Inflammatory macrophage treated with lipopolysaccharide for 1 hour (primary cell): Measurements from ENCODE around the gene PDE1A.
"Not testable (repeated sequence)": the region's sequence is repeated elsewhere in the genome, so short reads cannot be mapped to it uniquely, and the experiment has no call there.

Experiments
- DNase-seq, 2 donors: peaks; one replicate each; pipeline ENCODE4 v3.0.0-alpha.2; 2020 to 2022

Gene PDE1A

DNA sequence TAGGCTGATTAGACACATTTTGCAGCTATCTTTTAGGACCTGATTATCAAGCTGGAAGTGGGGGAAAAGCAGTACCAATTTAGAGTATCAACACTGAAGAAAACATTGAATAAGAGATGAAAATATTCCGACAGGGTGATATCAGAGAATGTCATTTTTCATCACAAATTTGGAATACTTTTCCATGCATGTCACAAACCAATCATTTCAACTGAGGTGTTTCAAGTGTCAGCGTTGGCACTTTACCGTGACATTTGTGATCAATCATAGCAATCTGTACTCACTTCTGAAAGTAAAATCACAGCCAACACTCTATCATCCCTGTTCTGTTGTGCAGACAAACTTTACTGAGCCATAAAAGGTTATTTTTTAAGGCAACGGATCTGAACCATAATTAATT, 75.4 kb downstream of the PDE1A start:
- DNase-seq = no peak

DNA sequence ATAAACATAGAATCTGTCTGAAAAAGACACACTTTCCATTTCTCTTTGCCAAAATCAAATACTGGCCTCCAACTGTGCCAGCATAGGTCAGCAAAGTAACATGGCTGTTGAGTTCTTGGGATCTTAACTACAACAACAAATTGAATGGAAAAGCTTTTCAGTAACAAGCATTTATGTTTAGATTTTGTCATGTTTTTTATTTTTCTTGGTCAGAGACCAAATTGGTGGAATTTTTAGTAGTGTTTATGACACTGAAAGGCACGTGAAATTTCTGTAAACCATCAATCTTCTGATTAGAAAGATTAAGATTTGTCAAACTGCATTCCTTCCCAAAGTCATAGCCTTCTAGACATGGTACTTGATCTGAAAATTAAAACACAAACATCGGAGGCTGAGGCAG, 77.6 kb downstream of the PDE1A start:
- no peak for DNase-seq

DNA sequence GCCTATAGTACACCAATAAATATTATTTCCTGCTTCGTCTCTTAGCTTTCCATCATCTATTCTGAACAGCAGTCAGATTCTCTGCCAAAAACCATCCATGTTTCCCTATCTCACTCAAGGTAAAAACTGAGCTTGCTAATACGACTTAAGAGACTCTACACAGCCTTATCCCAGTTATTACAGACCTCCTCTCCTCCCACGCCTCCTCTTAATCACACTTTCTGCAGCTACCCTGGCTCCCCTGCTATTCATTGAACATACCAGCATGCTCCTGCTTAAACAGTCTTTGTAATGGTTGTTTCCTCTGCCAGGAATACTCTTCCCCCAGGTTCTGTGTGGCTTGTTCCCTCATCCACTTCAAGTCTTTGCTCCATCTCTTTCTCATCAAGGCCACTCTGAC, 81.5 kb downstream of the PDE1A start:
- DNase-seq = no peak

DNA sequence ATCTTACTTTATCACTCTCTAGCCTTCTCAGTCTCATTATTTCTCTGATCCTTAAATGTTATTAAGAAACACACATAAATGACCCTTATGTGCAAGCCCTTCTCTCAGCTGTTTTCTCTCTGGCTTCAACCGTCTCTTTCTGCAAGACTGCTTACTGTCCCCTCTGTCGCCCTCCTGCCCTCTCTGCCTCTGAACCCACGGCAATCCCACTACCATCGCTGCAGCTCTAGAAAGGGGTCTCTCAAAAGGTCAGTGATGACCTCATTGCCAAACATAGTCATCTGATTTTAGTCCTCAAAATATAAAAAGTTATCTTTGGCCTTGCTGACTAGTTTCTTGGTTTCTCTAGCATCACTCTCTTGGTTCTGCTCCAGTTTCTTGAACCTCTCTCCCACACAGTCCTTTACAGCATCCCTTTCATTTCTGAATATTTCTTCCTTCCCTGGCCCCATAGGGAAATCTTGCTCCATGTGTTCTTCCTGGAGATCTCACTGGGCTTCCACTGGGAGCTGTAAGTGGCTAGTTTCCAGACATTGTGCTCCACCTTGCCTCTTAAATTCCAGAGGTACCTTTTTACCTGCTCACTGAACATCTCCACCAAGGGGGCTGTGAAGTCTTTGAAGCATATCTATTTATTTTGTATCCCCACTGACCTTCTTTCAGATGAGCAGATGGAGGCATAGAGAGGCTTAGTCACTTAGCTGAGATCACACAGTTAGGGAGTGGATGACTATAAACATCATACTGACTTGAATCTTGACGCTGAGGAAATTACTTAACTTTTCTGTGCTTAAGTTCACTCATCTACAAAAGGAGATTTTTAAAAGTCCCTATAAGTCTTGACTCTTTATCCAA, 96.2 kb downstream of the PDE1A start:
- no peak for DNase-seq

DNA sequence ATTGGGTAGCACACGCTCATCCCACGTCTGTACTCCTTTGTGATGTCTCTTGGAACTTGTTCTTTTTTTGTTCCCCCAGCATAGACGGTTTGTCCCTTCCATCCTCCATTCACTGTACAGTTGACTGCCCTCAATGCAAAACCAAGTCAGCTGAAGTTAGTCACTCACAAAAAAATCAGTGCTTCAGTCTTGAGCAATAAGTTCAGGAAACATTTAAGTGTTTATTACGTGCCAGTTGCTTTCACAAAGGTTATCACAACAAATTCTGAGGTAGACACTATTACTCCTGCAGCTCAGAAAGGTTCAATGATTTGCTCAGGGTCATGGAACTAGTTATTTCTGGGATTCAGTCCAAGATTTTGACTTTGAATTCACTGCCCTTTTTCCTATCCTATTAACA, 102.2 kb downstream of the PDE1A start:
- DNase-seq = no peak

DNA sequence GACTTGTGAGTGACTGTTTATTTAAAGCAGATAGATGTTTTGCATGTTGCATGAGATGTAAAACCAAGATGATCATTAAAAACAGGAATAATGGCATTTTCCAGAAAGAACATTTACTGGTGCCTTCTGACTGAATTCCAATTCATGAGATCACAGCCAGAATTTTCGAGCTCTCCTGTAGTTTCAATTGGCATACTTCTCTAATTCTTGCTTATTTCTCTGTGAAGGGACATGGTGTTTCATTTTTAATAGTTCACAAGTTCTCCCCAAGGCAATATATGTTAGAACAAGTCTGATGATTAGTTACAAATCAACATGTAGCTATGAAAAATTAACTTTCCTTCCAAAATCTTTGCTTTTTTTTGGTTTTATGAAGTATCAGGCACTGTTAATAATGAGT, 105.7 kb downstream of the PDE1A start:
- no peak for DNase-seq

DNA sequence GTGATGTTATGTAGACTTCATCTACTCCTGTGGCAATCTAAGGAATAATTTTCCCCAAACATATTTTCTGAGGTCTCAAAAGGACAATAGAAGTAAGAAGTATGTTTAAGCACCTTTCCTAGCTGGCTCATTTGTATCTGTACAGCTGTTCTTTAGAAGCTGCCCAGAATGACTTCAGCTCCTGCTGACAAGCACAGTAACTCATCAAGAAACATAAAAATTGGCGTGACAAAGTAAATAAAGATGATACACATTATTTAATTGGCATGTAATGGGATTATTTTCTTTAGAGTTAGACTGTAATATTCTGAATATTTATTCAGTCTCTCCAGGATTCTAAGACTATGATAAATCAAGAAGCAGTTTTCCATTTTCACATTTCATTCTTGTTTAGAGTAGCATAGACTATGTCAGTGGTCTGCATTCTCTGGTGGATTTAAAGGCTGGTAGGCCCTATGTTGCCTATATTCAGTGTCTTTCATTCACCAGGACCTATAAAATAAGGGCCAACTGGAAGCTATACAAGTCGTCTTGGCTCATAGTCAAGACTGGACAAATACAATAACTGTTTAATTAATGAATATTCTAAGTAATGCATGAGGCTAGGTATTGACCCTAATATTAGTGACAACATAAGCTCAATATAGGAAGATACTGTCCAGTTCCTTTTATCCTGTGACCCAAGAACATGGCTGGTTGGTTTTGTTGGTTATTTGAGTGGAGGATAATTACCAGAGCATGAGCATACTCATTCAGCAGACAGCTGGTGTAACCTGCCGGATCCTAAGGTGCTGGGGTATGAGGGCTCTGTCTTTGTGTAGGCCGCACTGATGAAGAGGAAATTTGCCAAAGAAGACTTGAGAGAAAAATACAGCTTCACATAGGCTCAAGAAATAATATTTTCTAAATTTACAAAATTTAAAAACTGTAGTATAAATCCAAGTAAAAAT, 107.0 kb downstream of the PDE1A start:
- no peak for DNase-seq

DNA sequence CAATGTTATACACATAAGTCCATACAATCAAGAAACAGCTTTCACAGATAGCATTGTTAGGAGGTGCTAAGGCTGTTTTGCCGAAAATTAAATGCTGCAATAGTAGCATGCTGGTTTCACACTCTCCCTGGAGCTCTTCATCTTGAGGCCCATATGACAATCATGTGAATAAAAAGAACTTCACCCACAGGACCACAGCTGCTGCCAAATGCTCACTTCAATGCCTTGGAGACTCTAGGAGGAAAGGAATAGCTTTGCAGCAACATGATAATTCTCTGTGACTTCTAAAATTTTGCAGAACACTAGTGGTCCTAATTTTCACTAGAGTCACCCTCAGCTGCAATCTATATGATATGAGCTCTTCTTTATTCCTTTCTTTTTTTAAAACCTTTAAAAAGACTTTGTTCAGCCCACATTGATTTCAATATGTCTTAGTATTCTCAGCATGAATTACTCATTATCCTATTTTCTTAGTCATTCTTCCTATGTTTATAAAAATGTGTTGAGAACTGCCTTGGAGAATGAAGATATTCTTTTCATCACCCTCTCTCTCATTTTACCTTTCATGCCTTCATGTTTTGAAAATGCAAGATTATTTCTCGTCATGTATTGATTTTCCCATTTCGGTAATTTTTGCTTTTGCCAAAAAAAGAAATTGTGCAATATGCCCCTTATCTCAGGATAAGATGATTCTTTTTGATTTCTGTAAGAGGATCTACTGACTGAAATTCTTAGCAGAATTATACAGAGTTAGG, 108.2 kb downstream of the PDE1A start:
- no peak for DNase-seq

DNA sequence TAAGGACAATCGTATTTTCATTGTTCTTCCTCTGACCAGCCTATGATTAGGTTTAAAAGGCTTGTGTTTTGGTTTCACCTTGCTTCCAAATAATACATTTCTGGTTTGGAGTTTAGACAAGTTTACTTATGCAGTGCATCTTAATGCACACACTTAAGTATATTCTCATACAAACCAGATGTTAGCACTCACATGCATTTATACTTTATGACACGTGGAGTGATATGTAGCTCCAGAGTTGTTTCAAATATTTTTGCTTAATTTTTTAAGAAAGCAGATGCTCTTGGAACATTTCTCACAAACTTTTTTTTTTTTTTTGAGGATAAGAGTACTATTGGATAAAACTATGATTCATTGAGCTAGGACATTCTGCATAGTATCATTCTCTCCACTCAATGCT, 109.9 kb downstream of the PDE1A start:
- no peak for DNase-seq

DNA sequence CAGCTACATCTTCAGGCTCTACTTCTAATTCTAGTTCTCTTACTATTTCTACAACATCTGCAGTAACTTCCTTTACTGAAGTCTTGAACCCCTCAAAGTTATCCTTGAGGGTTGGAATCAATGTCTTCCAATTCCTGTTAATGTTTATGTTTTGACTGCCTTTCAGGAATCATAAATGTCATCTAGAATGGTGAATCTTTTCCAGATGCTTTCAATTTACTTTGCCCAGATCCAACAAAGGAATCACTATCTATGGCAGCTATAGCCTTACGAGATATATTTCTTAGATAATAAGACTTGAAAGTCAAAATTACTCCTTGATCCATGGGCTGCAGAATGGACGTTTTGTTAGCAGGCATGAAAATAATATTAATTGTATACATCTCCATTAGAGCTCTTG, 123.9 kb downstream of the PDE1A start:
- DNase-seq = no peak

DNA sequence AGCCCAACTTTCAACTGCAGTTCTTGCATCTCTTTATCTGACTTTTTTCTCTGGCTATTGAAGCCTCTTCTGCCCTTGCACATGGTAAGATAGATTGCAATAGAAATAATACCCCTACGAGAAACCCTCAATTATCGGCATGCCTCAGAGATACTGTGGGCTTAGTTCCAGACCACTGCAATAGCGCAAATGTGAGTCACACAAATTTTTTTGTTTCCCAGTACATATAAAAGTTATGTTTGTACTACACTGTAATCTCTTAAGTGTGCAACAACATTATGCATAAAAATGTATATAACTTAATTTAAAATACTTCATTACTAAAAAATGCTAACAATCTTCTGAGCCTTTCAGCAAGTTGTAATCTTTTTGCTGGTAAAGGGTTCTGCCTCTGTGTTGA, 124.7 kb downstream of the PDE1A start:
- DNase-seq = no peak

DNA sequence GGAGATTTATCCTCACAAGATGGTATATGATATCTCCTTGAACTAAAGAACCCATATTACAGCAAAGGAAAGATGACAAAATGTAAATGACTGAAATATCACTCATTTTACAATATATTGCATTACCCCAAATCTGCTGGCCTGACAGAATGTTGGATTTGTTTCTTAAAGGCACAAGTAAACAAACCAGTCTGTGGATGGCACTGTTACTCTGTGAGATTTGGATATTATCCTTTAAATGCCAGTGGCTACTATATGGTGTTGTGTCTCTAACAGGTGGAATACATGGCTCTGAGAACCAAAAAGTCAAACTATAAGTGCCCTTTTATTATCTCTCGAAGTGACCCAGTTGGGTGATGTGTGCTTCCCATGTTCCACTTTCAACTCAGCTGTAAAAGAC, 125.7 kb downstream of the PDE1A start:
- DNase-seq = no peak

DNA sequence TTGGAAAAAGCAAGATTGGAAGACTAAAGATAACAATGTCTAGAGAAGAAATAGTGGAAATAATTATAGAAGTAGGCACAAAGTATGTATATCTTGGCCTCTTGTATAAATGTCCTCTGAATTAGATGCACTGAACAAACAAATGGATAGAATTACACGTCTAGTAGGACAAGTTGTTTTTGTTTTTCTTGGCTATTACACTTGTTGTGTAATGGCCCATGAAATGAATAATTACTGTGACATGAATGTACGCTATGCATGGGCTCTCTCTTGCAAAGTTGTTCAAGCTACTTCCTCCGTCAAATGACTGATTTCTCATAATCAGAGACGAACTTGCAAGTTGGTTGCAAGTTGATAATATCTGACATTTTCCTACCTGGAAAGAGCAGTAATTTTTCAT, 126.2 kb downstream of the PDE1A start:
- DNase-seq = no peak

DNA sequence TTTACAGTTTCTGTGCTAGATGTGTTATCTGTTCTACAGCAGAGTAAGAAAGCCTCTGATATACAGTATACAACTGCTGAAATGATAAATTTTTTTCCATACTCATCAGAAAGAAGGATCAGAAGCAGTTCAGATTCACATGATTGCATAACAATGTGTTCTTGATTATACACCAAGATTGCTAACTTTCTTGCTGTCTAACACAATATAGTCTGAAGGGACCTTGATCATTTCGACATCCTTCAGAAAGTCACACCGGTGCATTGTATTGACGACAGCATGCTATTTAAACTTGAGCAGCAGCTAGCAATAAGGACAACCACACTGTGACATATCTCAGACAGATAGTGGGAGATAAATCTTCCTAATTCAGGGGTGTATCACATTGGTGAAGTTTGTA, 127.2 kb downstream of the PDE1A start:
- no peak for DNase-seq

DNA sequence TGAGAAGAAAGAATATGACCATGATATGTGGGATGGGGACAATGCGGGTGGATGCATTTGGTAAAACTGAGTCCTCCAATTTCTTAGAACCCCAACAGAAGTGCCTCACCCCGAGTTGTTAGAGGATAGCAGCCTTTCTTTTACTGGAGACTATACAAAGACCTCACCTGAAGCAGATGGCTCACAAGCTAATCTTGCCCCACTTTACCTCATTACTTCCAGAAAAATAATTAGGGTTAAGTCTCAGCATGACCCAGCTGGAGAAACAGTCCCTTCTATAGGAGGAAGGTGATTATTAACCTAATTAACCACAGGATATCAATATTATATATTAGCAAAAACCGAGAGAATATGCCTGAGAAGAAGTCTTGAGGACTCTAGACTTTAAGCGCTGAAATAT, 128.4 kb downstream of the PDE1A start:
- DNase-seq = no peak

DNA sequence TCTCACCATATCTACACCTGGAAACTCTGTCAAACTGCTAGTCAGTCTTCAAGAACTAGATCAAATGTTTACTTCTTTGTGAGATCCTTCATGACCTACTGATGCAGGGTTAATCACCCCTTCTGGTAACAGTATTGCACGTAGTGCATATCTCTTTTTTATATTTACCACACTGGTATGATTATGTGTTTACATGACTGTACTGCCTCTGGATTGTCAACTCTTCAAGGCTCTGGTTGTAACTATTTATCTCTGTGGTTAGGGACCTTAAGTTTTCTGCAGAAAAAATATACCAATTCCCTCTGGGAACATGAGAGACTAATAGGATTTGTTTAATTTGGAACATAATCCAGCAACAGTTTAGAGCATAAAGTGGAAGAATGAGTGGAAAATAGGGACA, 135.5 kb downstream of the PDE1A start:
- DNase-seq = no peak

DNA sequence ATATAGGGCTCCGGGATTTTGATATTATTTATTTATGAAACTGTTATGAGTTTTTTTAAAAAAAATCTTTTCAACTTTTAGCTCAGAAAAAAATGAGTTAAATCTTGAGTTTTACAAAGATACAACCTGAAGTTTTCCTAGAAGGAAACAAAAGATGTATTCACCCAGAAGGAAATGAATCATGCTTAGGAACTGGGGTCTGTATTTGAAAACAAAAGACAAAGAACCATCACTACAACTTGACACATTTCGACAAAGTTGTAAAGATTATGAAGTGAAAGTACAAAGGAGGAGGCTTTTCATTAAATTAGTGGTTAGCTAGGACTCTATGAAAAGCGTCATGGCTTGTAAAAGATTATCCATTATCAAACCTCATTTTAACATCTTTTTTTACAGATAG, 143.3 kb downstream of the PDE1A start:
- DNase-seq = no peak

DNA sequence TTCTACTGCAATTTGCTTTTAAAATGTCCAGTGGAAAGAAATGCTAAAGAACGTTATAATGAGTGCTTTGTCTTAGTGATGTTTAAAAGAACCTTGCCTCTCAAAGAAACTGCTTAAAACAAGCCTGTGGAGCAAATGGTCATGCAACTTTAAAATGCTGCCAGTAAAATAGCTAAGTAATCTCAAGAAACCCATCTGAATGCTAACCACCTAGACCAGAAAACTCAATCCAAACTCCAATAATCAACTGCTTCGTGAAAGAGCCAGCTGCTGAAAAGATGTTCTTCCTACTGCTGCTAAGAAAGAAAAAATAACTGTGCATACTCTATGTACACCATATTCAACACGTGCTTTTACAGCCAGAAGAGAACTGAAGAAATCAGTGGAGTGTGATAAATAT, 145.6 kb downstream of the PDE1A start:
- DNase-seq = no peak

DNA sequence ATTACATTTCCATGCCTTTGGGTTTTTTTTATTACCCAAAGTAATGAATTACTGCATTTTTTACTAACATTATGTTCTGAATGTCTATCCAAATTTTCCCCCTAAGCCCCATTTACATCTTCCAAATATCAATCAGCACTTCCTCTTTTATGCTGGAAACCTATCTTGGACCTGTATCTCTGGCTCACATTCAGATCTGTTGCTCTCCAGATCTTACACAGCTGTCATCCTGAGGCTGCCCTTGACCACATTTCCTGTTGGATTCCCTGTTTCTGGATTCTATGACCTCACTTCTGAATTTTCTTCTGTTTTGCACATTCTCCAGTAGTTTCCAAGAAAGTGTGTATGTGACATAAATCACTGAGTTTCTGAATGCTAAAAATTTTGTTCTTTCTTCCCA, 146.7 kb downstream of the PDE1A start:
- DNase-seq = no peak

DNA sequence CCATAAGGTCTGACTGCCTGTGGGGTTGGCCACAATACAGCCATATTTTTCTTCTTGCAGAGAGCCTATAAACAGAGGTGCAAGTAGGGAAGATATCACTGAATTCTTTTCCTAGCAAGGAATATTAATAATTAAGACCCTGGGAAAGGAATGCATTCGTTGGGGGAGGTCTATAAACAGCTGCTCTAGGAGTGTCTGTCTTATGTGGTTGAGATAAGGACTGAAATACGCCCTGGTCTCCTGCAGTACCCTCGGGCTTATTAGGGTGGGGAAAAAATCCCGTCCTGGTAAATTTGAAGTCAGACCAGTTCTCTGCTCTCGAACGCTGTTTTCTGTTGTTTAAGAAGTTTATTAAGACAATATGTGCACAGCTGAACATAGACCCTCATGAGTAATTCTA, 150.2 kb downstream of the PDE1A start:
- not testable (repeated sequence) for DNase-seq

DNA sequence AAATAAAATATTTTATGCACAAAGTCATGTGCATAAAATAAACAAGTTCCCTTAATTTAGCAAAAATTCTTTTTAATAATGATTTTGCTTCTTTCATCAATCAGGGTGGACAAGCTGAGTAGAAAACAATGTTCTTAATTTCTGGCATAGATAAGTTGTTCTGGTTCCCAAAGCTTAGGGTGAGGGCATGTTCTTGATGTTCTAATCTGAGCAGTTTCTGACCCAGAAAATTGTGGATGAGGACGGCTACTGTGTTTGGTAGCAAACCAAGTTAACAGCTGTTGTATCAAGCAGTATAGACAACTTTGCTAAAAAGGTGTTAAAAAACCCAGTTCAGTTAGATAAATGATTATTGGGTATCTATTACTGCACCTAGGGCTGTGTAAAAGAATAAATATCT, 158.9 kb downstream of the PDE1A start:
- DNase-seq = no peak

DNA sequence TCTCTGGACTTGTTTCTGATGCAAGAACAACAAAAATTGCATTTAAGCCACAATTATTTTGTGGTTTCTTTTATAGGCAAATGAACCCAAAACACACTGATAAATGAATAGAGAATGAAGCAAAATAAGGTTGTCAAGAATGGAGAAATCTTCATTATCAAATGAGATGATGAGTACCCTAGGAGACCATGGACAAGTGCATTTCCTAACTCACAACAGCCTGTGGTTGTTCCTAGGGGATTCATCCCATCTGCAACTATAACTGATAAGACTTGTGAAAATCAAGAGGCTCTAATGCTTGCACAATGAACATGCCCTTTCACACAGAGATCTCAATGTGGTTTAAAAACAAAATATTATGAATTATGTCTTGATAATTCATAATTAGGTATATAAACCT, 159.9 kb downstream of the PDE1A start:
- no peak for DNase-seq

DNA sequence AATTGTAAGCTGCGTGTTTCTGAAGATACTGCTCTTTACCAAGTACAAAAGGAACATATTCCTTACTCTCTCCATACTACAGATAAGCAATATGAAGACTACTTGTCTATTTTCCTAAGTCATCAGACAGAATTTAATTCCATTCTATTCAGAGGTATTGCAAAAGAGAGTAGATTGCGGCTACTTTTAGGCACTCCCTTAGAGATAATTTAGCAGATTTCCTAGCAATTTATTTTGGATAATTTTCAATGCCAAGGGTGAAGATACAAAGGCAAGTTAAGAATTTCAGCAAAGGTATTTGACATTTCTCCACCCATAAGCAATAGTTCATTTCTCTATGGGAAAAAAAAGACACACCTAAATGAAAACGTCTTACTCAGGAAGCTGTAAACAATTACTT, 161.1 kb downstream of the PDE1A start:
- no peak for DNase-seq
